Osteocyte (in vitro differentiated cells): ENCODE results near the gene RPE. TPM values are rescaled to one million over a fixed set of nuclear protein-coding genes. Genes with fewer than 3 reads are reported as not detected.

ENCODE experiments used
- DNase-seq: peaks from one replicate; pipeline ENCODE4 v3.0.0; 2021; ENCODE audit warnings: mixed read lengths; ENCODE audit not compliant: unreplicated experiment; ENCODE audit errors: extremely low spot score
- H3K27ac Mint-ChIP-seq: one replicate; pipeline ENCODE4 v1.8.0; 2021; ENCODE audit warnings: mild to moderate bottlenecking, mixed read lengths; ENCODE audit not compliant: unreplicated experiment
- H3K27me3 Mint-ChIP-seq: one replicate; pipeline ENCODE4 v1.8.0; 2021; ENCODE audit warnings: mixed read lengths; ENCODE audit not compliant: unreplicated experiment
- H3K36me3 Mint-ChIP-seq: one replicate; pipeline ENCODE4 v1.8.0; 2021; ENCODE audit warnings: mixed read lengths; ENCODE audit not compliant: unreplicated experiment
- H3K4me1 Mint-ChIP-seq: one replicate; pipeline ENCODE4 v1.8.0; 2021; ENCODE audit warnings: mixed read lengths; ENCODE audit not compliant: unreplicated experiment
- H3K4me3 Mint-ChIP-seq: one replicate; pipeline ENCODE4 v1.8.0; 2021; ENCODE audit warnings: mild to moderate bottlenecking, moderate library complexity, mixed read lengths; ENCODE audit not compliant: unreplicated experiment
- H3K9me3 Mint-ChIP-seq: one replicate; pipeline ENCODE4 v1.8.0; 2021; ENCODE audit warnings: mixed read lengths; ENCODE audit not compliant: unreplicated experiment
- total RNA-seq: library from RNA; stranded (reverse); gene quantifications from 2 replicates; pipeline ENCODE4 v1.2.1, GENCODE V29; 2021
- TF ChIP-seq, protein P1 (sequence below): fragments of 200-600 bp; sonication (generic); IDR thresholded peaks from 2 replicates; pipeline ENCODE4 v1.5.0; 2021; ENCODE audit warnings: antibody characterized with exemption, mild to moderate bottlenecking, moderate library complexity

RPE gene
- total RNA-seq, 1 donor from 2014 or later, result 39.0 TPM

DNA sequence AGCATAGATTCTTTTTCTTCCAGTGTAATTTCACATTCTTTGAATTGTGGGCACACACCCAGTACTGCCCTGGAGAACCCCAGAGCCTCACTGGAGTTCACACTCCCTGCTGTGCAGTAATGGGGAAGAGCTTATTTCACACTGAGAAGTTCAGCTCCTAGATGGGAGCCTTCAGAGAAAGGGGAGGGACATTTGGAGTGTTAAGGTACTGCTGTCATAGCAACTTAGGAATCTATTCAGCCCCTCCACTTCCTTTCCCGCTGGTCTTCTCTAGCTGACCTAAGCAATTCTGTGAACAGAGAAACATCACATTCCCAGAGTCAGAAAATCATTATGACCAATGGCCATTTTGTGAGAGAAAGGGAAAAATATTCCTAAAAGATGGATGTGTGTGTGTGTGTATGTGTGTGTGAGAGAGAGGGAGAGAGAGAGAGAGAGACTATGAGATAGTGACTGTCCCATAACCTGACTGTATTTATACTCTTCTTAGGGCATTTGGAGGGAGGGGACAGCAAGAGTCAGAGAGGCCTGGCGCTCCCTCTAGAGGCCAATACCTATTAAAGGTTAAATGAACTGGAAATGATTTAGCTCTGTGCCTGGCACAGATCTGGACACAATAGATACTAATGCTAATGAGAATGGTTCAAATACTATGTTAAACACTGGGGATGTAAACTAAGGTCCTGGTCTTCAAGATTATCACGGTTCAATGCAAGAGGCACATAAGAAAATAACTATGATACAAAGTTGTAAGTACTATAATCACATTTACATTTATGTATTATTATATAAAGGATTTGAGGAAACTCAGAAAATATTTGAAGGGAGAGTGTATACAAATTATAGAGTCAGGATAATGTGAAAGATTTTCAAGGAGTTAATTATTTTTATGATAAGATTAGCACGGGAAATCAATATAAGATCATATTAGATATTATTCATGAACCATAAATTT, 41.5 kb upstream of the RPE start:
- Mint-ChIP-seq H3K9me3 (no peaks in the 10 kb centered on the region), H3K27me3 (peaks cover 16% of the 10 kb centered on the region), H3K4me3 (no peak overlapping the region), H3K27ac (peak overlapping the region; percentile 85), H3K36me3 (no peaks in the 10 kb centered on the region), H3K4me1 (peaks cover 17% of the 10 kb centered on the region)
- TF ChIP-seq, protein P1, sequence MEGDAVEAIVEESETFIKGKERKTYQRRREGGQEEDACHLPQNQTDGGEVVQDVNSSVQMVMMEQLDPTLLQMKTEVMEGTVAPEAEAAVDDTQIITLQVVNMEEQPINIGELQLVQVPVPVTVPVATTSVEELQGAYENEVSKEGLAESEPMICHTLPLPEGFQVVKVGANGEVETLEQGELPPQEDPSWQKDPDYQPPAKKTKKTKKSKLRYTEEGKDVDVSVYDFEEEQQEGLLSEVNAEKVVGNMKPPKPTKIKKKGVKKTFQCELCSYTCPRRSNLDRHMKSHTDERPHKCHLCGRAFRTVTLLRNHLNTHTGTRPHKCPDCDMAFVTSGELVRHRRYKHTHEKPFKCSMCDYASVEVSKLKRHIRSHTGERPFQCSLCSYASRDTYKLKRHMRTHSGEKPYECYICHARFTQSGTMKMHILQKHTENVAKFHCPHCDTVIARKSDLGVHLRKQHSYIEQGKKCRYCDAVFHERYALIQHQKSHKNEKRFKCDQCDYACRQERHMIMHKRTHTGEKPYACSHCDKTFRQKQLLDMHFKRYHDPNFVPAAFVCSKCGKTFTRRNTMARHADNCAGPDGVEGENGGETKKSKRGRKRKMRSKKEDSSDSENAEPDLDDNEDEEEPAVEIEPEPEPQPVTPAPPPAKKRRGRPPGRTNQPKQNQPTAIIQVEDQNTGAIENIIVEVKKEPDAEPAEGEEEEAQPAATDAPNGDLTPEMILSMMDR, result peak; percentile 82
- DNase-seq, result no peak

DNA sequence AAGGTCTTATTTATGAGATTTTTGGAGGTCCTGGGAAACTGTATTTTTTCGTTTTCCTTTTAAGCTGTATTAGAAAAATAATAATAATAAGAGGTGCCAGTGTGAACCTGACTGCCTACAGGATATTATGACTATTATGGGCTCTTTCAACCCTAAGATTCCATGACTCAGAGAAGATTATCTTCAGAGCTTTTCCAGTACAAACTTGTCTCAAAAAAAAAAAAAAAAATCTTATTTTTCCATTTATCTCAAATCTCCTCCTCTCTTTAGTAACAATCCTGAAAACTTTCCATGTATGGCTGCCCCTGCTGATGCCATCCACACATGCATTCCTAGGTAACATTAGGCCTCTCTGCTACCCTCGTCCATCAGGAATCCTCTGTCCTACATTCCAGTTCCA, 36.7 kb upstream of the RPE start:
- Mint-ChIP-seq H3K4me3 (no peak overlapping the region), H3K36me3 (no peaks in the 10 kb centered on the region), H3K27me3 (peaks cover 18% of the 10 kb centered on the region), H3K4me1 (peaks cover 6% of the 10 kb centered on the region), H3K9me3 (no peaks in the 10 kb centered on the region), H3K27ac (no peak overlapping the region)
- no peak for DNase-seq
- TF ChIP-seq, protein P1, result no peak

GRCh38 chr2:209969692-209970091, 32.7 kb upstream of the RPE start:
- no peak overlapping the region for H3K4me3 Mint-ChIP-seq
- DNase-seq, result no peak
- TF ChIP-seq, protein P1, result no peak
- no peaks in the 10 kb centered on the region for H3K4me1 Mint-ChIP-seq
- no peaks in the 10 kb centered on the region for H3K9me3 Mint-ChIP-seq
- H3K27ac Mint-ChIP-seq, result no peak overlapping the region
- no peaks in the 10 kb centered on the region for H3K36me3 Mint-ChIP-seq
- H3K27me3 Mint-ChIP-seq, result peaks cover 23% of the 10 kb centered on the region

GRCh38 chr2:209970271-209970670, 32.2 kb upstream of the RPE start:
- Mint-ChIP-seq H3K27ac (no peak overlapping the region), H3K9me3 (no peaks in the 10 kb centered on the region), H3K36me3 (no peaks in the 10 kb centered on the region), H3K4me1 (no peaks in the 10 kb centered on the region), H3K27me3 (peaks cover 23% of the 10 kb centered on the region), H3K4me3 (no peak overlapping the region)
- DNase-seq, result no peak
- TF ChIP-seq, protein P1, result no peak

DNA sequence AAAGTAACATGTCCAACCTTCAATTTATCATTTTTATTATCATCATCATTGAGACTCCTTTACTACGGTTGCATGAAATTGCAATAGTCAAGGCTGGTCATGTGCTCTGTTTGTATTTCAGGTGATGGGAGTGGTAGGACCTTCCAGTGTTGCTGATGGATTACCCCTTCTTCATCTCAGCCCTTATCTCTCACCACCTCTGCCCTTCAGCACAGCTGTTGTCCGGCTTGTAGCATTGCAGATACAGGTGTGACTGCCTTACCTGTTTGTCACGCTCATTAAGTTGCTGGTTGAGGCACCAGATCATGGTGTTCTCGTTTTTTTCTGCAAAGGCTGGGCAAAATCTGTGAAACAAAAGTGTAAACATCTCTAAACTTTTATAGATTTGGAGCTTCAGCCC, 31.7 kb upstream of the RPE start:
- H3K27ac Mint-ChIP-seq, result no peak overlapping the region
- TF ChIP-seq, protein P1, result no peak
- H3K36me3 Mint-ChIP-seq, result no peaks in the 10 kb centered on the region
- peaks cover 23% of the 10 kb centered on the region for H3K27me3 Mint-ChIP-seq
- DNase-seq, result no peak
- H3K4me1 Mint-ChIP-seq, result no peaks in the 10 kb centered on the region
- H3K4me3 Mint-ChIP-seq, result no peak overlapping the region
- H3K9me3 Mint-ChIP-seq, result no peaks in the 10 kb centered on the region
